GM12878 (cell line): ENCODE measurements around the gene ZNF444. TPM values are rescaled to one million over a fixed set of nuclear protein-coding genes. Genes with fewer than 3 reads are reported as not detected.

ENCODE experiments used
- ATAC-seq: fragments of 200-7000 bp; cut with Tn5 transposase; 3 replicates; pipeline ENCODE4 v1.9.1; 2020; ENCODE audit warnings: mild to moderate bottlenecking, moderate library complexity
- BruUV-seq: library from RNA; stranded (reverse); fragments of 400-500 nt; replicated peaks from 2 replicates; lab custom pipeline; 2021; lab: Mats Ljungman, UMichigan
- CTCF ChIA-PET: fragments of 300-600 bp; sonication (Branson Sonifier 250); formaldehyde crosslinking; extraction: SDS; loops from one replicate; lab custom pipeline; 2021; ENCODE audit warnings: inconsistent platforms; lab: Yijun Ruan, JAX
- POLR2A ChIA-PET: fragments of 350-600 bp; formaldehyde crosslinking; extraction: SDS; loops from one replicate; lab custom pipeline; 2021; ENCODE audit warnings: inconsistent platforms; lab: Charles Lee
- RAD21 ChIA-PET: fragments of 300-600 bp; sonication (Branson Sonifier 250); formaldehyde crosslinking; loops from one replicate; lab custom pipeline; 2023; ENCODE audit warnings: antibody characterized with exemption; ENCODE audit not compliant: unreplicated experiment; lab: Charles Lee
- SMC1A ChIA-PET: fragments of 300-600 bp; sonication (Branson Sonifier 250); formaldehyde crosslinking; loops from one replicate; lab custom pipeline; 2023; ENCODE audit not compliant: unreplicated experiment, uncharacterized antibody; lab: Charles Lee
- DNase-seq: peaks from one replicate; pipeline ENCODE4 v3.0.0-alpha.2; 2011; ENCODE audit warnings: low read depth, low spot score
- FAIRE-seq: peaks from 3 replicates; lab custom pipeline; 2011; peaks lifted over from hg19 to GRCh38; lab: Jason Lieb, UNC
- H2AFZ ChIP-seq: 2 replicates; pipeline ENCODE4 v1.6.0; 2011; ENCODE audit warnings: low read depth, low read length, control low read depth; ENCODE audit not compliant: control insufficient read depth
- H3K27ac ChIP-seq: 2 replicates; pipeline ENCODE4 v1.5.1; 2011; ENCODE audit warnings: control low read depth; ENCODE audit not compliant: control insufficient read depth, insufficient read depth
- H3K27me3 ChIP-seq, 2 experiments: replicated peaks in 1 of 2; 2 replicates each; pipeline versions ENCODE4 v1.6.0 to v1.6.1; 2011; ENCODE audit warnings: low read length in 1 of 2; ENCODE audit not compliant: control insufficient read depth in 2 of 2, insufficient read depth in 2 of 2
- H3K36me3 ChIP-seq, 2 experiments: 2 replicates each; pipeline ENCODE4 v1.5.1; 2011; ENCODE audit warnings: low read length in 1 of 2; ENCODE audit not compliant: control insufficient read depth in 2 of 2, insufficient read depth in 2 of 2
- H3K4me1 ChIP-seq: 2 replicates; pipeline ENCODE4 v1.6.1; 2011; ENCODE audit warnings: mild to moderate bottlenecking, low read length, moderate library complexity, mixed read lengths; ENCODE audit not compliant: control insufficient read depth, insufficient read depth
- H3K4me2 ChIP-seq: 2 replicates; pipeline ENCODE4 v1.6.0; 2011; ENCODE audit warnings: control low read depth; ENCODE audit not compliant: control insufficient read depth, insufficient read depth
- H3K4me3 ChIP-seq: fragments of 200-600 bp; sonication (generic); 2 replicates; pipeline ENCODE4 v1.5.1; 2016
- H3K79me2 ChIP-seq: 2 replicates; pipeline ENCODE4 v1.6.0; 2011; ENCODE audit warnings: low read length; ENCODE audit not compliant: control insufficient read depth, insufficient read depth
- H3K9ac ChIP-seq: 2 replicates; pipeline ENCODE4 v1.8.0; 2011; ENCODE audit warnings: low read length, control low read depth, mixed read lengths; ENCODE audit not compliant: control insufficient read depth, insufficient read depth
- H3K9me3 ChIP-seq: replicated peaks from 3 replicates; pipeline ENCODE4 v1.5.1; 2011; ENCODE audit warnings: mild to moderate bottlenecking, low read length; ENCODE audit not compliant: control insufficient read depth, insufficient read depth
- H4K20me1 ChIP-seq: 2 replicates; pipeline ENCODE4 v1.6.0; 2011; ENCODE audit not compliant: control insufficient read depth, insufficient read depth
- EZH2 ChIP-seq: IDR thresholded peaks from 2 replicates; pipeline ENCODE4 v1.6.1; 2012; ENCODE audit warnings: low read depth, mild to moderate bottlenecking, control low read depth, inconsistent platforms, low read length, borderline replicate concordance; ENCODE audit not compliant: control insufficient read depth
- IKZF2 ChIP-seq, 2 experiments: fragments of 450-650 bp; IDR thresholded peaks; 2 replicates each; pipeline ENCODE4 v1.6.1; 2017; ENCODE audit warnings: mild to moderate bottlenecking in 2 of 2, moderate library complexity in 2 of 2
- MTA3 ChIP-seq: IDR thresholded peaks from 2 replicates; pipeline ENCODE4 v1.6.1; 2012; ENCODE audit warnings: low read length, inconsistent platforms, borderline replicate concordance
- POLR2AphosphoS5 ChIP-seq: IDR thresholded peaks from 2 replicates; pipeline ENCODE4 v1.6.1; 2011; ENCODE audit warnings: mild to moderate bottlenecking, low read length, inconsistent platforms
- RAD51 ChIP-seq: fragments of 450-650 bp; IDR thresholded peaks from 2 replicates; pipeline ENCODE4 v1.6.1; 2016; ENCODE audit warnings: moderate library complexity, mild to moderate bottlenecking, inconsistent platforms
- RBBP5 ChIP-seq: fragments of 200-600 bp; sonication (generic); conservative IDR thresholded peaks from 2 replicates; pipeline ENCODE4 v1.6.1; 2016
- RCOR1 ChIP-seq: conservative IDR thresholded peaks from 2 replicates; pipeline ENCODE4 v1.6.1; 2012; ENCODE audit warnings: low read depth, low read length, improper control_type of control experiment
- SIN3A ChIP-seq: IDR thresholded peaks from 2 replicates; pipeline ENCODE4 v1.6.1; 2012; ENCODE audit warnings: low read depth, low read length, improper control_type of control experiment
- SMAD5 ChIP-seq: IDR thresholded peaks from 2 replicates; pipeline ENCODE4 v1.6.1; 2016; ENCODE audit warnings: antibody characterized with exemption, low read depth
- SREBF1 ChIP-seq: IDR thresholded peaks from 2 replicates; pipeline ENCODE4 v1.6.1; 2012; ENCODE audit warnings: mild to moderate bottlenecking, low read length
- WGBS: methylation state at CpG from one replicate; pipeline ENCODE4 v1.1.6; 2016; ENCODE audit warnings: low lambda C conversion rate; ENCODE audit not compliant: insufficient replicate concordance, insufficient coverage; ENCODE audit errors: missing lambda C conversion rate; 5-methylcytosine and 5-hydroxymethylcytosine counted together
- in situ Hi-C: fragments of 300-500 bp; cut with MboI; formaldehyde crosslinking; loops from 9 replicates; pipeline ENCODE4 v1.14.3; 2018; ENCODE audit warnings: mixed read lengths
- intact Hi-C: fragments of 100-400 bp; cut with micrococcal nuclease; formaldehyde crosslinking; loops from one replicate; pipeline ENCODE4 v1.14.2; 2022; ENCODE audit not compliant: unreplicated experiment
- polyA plus RNA-seq, 11 experiments: library from polyadenylated mRNA; depleted of rRNA in 4 of 11; unstranded in 6 of 11; stranded (reverse) in 5 of 11; fragments of >200 nt; fragmentation: Nextera tagmentation in 4 of 11; fragmentation: Illumina TruSeq in 1 of 11; extraction: Ambion mirVana in 4 of 11; extraction: Trizol in 1 of 11; gene quantifications; 1 replicate in 1 of 11; 2 replicates in 10 of 11; pipeline versions ENCODE4 v1.2.1 to v1.2.3, GENCODE V29; 2011 to 2016; ENCODE audit warnings: inconsistent platforms in 2 of 11, missing spikeins in 2 of 11, low read depth in 1 of 11
- total RNA-seq, 4 experiments: library from RNA; depleted of rRNA in 3 of 4; stranded (reverse); fragments of >200 nt in 3 of 4; fragmentation: Illumina TruSeq in 1 of 4; extraction: Trizol in 1 of 4; gene quantifications; 2 replicates each; pipeline versions ENCODE4 v1.2.1 to v1.2.3, GENCODE V29; 2013 to 2021
- TF ChIP-seq, protein P1 (sequence below): IDR thresholded peaks from 2 replicates; pipeline ENCODE4 v1.6.1; 2012; ENCODE audit warnings: low read length, inconsistent platforms
- TF ChIP-seq, protein P2 (sequence below): fragments of 150-350 bp; IDR thresholded peaks from 2 replicates; pipeline ENCODE4 v1.6.1; 2014; ENCODE audit warnings: mild to moderate bottlenecking, low read depth, low read length
- TF ChIP-seq, protein P3 (sequence below): fragments of 450-650 bp; formaldehyde crosslinking; IDR thresholded peaks from 2 replicates; pipeline ENCODE4 v1.4.0; 2022; ENCODE audit warnings: mild to moderate bottlenecking, moderate library complexity
- TF ChIP-seq, protein P4 (sequence below): fragments of 450-650 bp; IDR thresholded peaks from 2 replicates; pipeline ENCODE4 v1.6.1; 2018; ENCODE audit warnings: borderline replicate concordance, mild to moderate bottlenecking; ENCODE audit not compliant: partially characterized antibody

The ZNF444 gene
- total and polyA plus RNA-seq, 10 of the 15 experiments (the other 5 are each of a cell fraction or from before 2014, with no cell fraction given): 0.45 to 28.2 (median 11.6) TPM

DNA sequence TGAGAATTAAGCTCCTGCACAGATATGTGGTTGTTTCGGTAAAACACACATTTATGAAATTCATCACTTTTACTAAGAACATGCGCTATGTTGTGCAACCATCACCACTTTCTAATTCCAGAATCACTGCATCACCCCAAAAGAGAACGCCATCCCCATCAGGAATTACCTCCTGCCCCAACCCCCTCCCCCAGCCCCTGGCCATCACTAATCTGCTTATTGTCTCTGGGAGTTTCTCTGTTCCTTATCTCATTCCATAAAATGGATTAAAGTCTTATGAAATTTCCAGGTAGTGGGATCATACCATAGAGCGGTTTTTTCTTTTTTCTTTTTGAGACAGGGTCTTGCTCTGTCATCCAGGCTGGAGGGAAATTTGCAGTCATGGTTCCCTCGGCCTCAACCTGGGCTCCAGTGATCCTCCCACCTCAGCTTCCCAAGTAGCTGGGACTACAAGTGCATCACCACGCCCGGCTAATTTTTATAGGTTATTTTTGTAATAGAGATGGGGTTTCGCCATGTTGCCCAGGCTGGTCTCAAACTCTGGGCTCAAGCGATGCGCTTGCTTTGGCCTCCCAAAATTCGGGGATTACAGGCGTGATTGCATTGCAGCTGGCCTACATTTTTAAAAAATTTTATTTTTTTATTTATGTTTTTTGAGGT lies 53.0 kb downstream of the ZNF444 start:
- Histone ChIP-seq H3K4me3 (no peak overlapping the region), H3K9me3 (no peaks in the 10 kb centered on the region), H3K79me2 (no peaks in the 10 kb centered on the region), H3K27me3 (no peaks in the 10 kb centered on the region), H3K36me3 (no peaks in the 10 kb centered on the region), H2AFZ (no peak overlapping the region), H3K27ac (no peak overlapping the region), H3K4me2 (no peak overlapping the region), H4K20me1 (no peaks in the 10 kb centered on the region), H3K9ac (no peak overlapping the region), H3K4me1 (no peaks in the 10 kb centered on the region)
- no peak for ATAC-seq
- 41% methylated on average over 11 of the region's 12 CpGs for WGBS
- no peak for FAIRE-seq
- no TSS peak for BruUV-seq
- ChIA-PET CTCF (interaction anchor here (1.6 kb wide), 1 partner anchor 139 kb away, joined by 4 read pairs; no protein-coding TSS in a partner anchor), RAD21 (no interaction called here), POLR2A (no interaction called here), SMC1A (no interaction called here)
- in situ Hi-C loops (no loop called here), intact Hi-C loops (no loop called here)
- no peak for DNase-seq
- TF ChIP-seq IKZF2 (IDR thresholded peaks at IDR 0.05) (no peak), RBBP5 (no peak), EZH2 (no peak), RAD51 (no peak), SMAD5 (no peak), POLR2AphosphoS5 (no peak), RCOR1 (no peak), SREBF1 (no peak), MTA3 (no peak), SIN3A (no peak)
- TF ChIP-seq, protein P1, sequence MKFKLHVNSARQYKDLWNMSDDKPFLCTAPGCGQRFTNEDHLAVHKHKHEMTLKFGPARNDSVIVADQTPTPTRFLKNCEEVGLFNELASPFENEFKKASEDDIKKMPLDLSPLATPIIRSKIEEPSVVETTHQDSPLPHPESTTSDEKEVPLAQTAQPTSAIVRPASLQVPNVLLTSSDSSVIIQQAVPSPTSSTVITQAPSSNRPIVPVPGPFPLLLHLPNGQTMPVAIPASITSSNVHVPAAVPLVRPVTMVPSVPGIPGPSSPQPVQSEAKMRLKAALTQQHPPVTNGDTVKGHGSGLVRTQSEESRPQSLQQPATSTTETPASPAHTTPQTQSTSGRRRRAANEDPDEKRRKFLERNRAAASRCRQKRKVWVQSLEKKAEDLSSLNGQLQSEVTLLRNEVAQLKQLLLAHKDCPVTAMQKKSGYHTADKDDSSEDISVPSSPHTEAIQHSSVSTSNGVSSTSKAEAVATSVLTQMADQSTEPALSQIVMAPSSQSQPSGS: no peak
- TF ChIP-seq, protein P2, sequence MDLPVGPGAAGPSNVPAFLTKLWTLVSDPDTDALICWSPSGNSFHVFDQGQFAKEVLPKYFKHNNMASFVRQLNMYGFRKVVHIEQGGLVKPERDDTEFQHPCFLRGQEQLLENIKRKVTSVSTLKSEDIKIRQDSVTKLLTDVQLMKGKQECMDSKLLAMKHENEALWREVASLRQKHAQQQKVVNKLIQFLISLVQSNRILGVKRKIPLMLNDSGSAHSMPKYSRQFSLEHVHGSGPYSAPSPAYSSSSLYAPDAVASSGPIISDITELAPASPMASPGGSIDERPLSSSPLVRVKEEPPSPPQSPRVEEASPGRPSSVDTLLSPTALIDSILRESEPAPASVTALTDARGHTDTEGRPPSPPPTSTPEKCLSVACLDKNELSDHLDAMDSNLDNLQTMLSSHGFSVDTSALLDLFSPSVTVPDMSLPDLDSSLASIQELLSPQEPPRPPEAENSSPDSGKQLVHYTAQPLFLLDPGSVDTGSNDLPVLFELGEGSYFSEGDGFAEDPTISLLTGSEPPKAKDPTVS: no peak
- TF ChIP-seq, protein P3, sequence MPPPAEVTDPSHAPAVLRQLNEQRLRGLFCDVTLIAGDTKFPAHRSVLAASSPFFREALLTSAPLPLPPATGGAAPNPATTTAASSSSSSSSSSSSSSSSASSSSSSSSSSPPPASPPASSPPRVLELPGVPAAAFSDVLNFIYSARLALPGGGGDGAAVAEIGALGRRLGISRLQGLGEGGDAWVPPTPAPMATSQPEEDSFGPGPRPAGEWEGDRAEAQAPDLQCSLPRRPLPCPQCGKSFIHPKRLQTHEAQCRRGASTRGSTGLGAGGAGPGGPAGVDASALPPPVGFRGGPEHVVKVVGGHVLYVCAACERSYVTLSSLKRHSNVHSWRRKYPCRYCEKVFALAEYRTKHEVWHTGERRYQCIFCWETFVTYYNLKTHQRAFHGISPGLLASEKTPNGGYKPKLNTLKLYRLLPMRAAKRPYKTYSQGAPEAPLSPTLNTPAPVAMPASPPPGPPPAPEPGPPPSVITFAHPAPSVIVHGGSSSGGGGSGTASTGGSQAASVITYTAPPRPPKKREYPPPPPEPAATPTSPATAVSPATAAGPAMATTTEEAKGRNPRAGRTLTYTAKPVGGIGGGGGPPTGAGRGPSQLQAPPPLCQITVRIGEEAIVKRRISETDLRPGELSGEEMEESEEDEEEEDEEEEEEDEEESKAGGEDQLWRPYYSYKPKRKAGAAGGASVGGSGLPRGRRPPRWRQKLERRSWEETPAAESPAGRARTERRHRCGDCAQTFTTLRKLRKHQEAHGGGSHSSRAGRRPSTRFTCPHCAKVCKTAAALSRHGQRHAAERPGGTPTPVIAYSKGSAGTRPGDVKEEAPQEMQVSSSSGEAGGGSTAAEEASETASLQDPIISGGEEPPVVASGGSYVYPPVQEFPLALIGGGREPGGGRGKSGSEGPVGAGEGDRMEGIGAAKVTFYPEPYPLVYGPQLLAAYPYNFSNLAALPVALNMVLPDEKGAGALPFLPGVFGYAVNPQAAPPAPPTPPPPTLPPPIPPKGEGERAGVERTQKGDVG (CRISPR knock-in tag): no peak
- TF ChIP-seq, protein P4, sequence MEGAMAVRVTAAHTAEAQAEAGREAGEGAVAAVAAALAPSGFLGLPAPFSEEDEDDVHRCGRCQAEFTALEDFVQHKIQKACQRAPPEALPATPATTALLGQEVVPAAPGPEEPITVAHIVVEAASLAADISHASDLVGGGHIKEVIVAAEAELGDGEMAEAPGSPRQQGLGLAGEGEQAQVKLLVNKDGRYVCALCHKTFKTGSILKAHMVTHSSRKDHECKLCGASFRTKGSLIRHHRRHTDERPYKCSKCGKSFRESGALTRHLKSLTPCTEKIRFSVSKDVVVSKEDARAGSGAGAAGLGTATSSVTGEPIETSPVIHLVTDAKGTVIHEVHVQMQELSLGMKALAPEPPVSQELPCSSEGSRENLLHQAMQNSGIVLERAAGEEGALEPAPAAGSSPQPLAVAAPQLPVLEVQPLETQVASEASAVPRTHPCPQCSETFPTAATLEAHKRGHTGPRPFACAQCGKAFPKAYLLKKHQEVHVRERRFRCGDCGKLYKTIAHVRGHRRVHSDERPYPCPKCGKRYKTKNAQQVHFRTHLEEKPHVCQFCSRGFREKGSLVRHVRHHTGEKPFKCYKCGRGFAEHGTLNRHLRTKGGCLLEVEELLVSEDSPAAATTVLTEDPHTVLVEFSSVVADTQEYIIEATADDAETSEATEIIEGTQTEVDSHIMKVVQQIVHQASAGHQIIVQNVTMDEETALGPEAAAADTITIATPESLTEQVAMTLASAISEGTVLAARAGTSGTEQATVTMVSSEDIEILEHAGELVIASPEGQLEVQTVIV: no peak
